Measurements from ENCODE around the gene PCK2. TPM values are rescaled to one million over a fixed set of nuclear protein-coding genes. Genes with fewer than 3 reads are reported as not detected.
A peak's percentile ranks its signal among the peaks of the same experiment; 100 is the strongest.

PCK2 gene
- total and polyA plus RNA-seq, 2 of the 13 experiments (the other 11 are each of a cell fraction or from before 2014, with no cell fraction given) = 129 to 272 TPM

DNA sequence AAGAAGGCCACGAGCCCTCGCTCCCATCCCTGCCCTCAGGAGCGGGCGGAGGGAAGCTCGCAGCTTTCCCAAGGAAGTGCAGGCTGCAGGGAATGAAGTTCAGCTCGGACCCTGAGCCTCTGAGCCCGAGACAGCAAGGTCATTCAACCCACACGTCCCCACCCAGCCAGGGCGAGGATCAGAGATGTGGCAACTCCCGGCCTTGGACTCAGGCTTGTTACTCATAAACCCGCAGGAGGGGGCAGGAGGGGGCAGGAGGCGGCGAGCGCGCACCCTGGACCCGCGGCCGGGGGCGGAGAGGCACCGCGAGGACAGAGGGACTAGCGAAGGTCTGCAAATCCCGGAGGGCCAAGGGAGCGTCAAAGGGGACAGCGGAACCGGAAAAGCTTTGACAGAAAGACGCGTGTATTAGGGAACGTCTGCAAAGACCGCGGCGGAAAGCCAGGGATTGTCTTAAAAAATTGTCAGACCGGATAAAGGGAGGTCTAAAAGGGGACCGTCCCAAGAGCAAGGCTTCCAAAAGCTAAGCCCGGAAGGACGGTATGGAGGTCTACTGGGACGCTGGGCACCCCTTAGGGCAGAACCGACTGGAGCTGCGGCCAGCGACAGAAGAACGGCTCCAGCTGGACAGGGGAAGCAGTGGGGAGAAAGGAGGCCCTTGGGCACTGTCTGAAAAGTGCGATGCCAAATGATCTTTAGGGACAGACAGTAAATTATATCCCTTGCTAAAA is 19.9 kb downstream of the PCK2 start (continued):
- TF ChIP-seq, protein P1, sequence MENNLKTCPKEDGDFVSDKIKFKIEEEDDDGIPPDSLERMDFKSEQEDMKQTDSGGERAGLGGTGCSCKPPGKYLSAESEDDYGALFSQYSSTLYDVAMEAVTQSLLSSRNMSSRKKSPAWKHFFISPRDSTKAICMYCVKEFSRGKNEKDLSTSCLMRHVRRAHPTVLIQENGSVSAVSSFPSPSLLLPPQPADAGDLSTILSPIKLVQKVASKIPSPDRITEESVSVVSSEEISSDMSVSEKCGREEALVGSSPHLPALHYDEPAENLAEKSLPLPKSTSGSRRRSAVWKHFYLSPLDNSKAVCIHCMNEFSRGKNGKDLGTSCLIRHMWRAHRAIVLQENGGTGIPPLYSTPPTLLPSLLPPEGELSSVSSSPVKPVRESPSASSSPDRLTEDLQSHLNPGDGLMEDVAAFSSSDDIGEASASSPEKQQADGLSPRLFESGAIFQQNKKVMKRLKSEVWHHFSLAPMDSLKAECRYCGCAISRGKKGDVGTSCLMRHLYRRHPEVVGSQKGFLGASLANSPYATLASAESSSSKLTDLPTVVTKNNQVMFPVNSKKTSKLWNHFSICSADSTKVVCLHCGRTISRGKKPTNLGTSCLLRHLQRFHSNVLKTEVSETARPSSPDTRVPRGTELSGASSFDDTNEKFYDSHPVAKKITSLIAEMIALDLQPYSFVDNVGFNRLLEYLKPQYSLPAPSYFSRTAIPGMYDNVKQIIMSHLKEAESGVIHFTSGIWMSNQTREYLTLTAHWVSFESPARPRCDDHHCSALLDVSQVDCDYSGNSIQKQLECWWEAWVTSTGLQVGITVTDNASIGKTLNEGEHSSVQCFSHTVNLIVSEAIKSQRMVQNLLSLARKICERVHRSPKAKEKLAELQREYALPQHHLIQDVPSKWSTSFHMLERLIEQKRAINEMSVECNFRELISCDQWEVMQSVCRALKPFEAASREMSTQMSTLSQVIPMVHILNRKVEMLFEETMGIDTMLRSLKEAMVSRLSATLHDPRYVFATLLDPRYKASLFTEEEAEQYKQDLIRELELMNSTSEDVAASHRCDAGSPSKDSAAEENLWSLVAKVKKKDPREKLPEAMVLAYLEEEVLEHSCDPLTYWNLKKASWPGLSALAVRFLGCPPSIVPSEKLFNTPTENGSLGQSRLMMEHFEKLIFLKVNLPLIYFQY (CRISPR knock-in tag; IDR thresholded peaks at IDR 0.05; ENCODE audit: borderline replicate concordance) = peak; percentile 85; the same call in 1 of the 2 replicates
- TF ChIP-seq ZNF572 (CRISPR knock-in tag; IDR thresholded peaks at IDR 0.05) (peak; percentile 98), ZC3H4 (CRISPR knock-in tag; IDR thresholded peaks at IDR 0.05; ENCODE audit: borderline replicate concordance) (peak; percentile 97), XBP1 (CRISPR knock-in tag; IDR thresholded peaks at IDR 0.05) (peak; percentile 87; the same call in 1 of the 2 replicates), NFKB2 (CRISPR knock-in tag; IDR thresholded peaks at IDR 0.05; ENCODE audit: borderline replicate concordance) (peak; percentile 97), ELF1 (CRISPR knock-in tag; IDR thresholded peaks at IDR 0.05) (peak; percentile 85), THYN1 (CRISPR knock-in tag; IDR thresholded peaks at IDR 0.05; ENCODE audit: borderline replicate concordance, low read depth) (no peak), YEATS2 (CRISPR knock-in tag; IDR thresholded peaks at IDR 0.05; ENCODE audit: borderline replicate concordance) (peak; percentile 95), ETV5 (CRISPR knock-in tag; IDR thresholded peaks at IDR 0.05; ENCODE audit: borderline replicate concordance) (peak; percentile 97), ZNF17 (CRISPR knock-in tag; IDR thresholded peaks at IDR 0.05) (0 out of 2 replicates have a peak, but pooled peaks have one; percentile 41), KDM1A (CRISPR knock-in tag; IDR thresholded peaks at IDR 0.05) (peak; percentile 97), SMAD3 (CRISPR knock-in tag; IDR thresholded peaks at IDR 0.05) (peak; percentile 97; the same call in 1 of the 2 replicates), ZNF782 (CRISPR knock-in tag; IDR thresholded peaks at IDR 0.05; ENCODE audit: borderline replicate concordance) (no peak; the same call in none of the 2 replicates), HOXA3 (CRISPR knock-in tag; IDR thresholded peaks at IDR 0.05) (peak; percentile 98), ZBTB38 (CRISPR knock-in tag; IDR thresholded peaks at IDR 0.05) (peak; percentile 98), ZFX (CRISPR knock-in tag; IDR thresholded peaks at IDR 0.05; ENCODE audit: low read depth) (peak; percentile 98), ZNF816 (CRISPR knock-in tag; IDR thresholded peaks at IDR 0.05; ENCODE audit: borderline replicate concordance) (no peak), ZNF224 (CRISPR knock-in tag; IDR thresholded peaks at IDR 0.05) (peak; percentile 94; the same call in 1 of the 2 replicates), JUN (CRISPR knock-in tag; IDR thresholded peaks at IDR 0.05) (peak; percentile 96), ZNF547 (CRISPR knock-in tag; IDR thresholded peaks at IDR 0.05) (peak; percentile 86), HOXD1 (CRISPR knock-in tag; IDR thresholded peaks at IDR 0.05) (peak; percentile 99)
- TF ChIP-seq, protein P2, sequence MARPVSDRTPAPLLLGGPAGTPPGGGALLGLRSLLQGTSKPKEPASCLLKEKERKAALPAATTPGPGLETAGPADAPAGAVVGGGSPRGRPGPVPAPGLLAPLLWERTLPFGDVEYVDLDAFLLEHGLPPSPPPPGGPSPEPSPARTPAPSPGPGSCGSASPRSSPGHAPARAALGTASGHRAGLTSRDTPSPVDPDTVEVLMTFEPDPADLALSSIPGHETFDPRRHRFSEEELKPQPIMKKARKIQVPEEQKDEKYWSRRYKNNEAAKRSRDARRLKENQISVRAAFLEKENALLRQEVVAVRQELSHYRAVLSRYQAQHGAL (CRISPR knock-in tag; IDR thresholded peaks at IDR 0.05; ENCODE audit: not compliant biosample characterization) = peak; percentile 90
- TF ChIP-seq, protein P3, sequence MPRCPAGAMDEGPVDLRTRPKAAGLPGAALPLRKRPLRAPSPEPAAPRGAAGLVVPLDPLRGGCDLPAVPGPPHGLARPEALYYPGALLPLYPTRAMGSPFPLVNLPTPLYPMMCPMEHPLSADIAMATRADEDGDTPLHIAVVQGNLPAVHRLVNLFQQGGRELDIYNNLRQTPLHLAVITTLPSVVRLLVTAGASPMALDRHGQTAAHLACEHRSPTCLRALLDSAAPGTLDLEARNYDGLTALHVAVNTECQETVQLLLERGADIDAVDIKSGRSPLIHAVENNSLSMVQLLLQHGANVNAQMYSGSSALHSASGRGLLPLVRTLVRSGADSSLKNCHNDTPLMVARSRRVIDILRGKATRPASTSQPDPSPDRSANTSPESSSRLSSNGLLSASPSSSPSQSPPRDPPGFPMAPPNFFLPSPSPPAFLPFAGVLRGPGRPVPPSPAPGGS (CRISPR knock-in tag; IDR thresholded peaks at IDR 0.05) = peak; percentile 63
- TF ChIP-seq, protein P4, sequence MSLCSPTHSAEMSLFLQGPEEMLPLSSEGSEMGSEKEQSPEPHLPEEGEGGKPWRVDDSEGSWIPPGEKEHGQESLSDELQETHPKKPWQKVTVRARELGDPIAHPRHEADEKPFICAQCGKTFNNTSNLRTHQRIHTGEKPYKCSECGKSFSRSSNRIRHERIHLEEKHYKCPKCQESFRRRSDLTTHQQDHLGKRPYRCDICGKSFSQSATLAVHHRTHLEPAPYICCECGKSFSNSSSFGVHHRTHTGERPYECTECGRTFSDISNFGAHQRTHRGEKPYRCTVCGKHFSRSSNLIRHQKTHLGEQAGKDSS (CRISPR knock-in tag; IDR thresholded peaks at IDR 0.05; ENCODE audit: borderline replicate concordance, low read depth) = peak; percentile 93
